ENCODE results near the gene GPI.

DNA sequence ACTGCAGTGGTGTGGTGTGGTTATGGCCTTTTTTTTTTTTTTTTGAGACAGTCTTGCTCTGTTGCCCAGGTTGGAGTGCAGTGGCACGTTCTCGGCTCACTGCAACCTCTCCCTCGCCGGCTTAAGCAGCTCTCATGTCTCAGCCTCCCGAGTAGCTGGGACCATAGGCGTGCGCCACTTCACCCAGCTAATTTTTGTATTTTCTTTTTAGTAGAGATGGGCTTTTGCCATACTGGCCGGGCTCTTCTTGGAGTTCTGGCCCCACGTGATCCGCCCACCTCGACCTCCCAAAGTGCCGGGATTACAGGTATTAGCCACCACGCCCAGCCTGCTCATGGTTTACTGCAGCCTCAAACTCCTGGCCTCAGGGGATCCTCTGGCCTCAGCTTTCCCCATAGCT is 46.2 kb downstream of the GPI start:
- TF ChIP-seq ZNF207 (IDR thresholded peaks at IDR 0.05; ENCODE audit: borderline replicate concordance) = no peak
- TF ChIP-seq, protein P1, sequence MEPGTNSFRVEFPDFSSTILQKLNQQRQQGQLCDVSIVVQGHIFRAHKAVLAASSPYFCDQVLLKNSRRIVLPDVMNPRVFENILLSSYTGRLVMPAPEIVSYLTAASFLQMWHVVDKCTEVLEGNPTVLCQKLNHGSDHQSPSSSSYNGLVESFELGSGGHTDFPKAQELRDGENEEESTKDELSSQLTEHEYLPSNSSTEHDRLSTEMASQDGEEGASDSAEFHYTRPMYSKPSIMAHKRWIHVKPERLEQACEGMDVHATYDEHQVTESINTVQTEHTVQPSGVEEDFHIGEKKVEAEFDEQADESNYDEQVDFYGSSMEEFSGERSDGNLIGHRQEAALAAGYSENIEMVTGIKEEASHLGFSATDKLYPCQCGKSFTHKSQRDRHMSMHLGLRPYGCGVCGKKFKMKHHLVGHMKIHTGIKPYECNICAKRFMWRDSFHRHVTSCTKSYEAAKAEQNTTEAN (CRISPR knock-in tag; conservative IDR thresholded peaks at IDR 0.05) = no peak
- TF ChIP-seq, protein P2, sequence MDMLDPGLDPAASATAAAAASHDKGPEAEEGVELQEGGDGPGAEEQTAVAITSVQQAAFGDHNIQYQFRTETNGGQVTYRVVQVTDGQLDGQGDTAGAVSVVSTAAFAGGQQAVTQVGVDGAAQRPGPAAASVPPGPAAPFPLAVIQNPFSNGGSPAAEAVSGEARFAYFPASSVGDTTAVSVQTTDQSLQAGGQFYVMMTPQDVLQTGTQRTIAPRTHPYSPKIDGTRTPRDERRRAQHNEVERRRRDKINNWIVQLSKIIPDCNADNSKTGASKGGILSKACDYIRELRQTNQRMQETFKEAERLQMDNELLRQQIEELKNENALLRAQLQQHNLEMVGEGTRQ (IDR thresholded peaks at IDR 0.05; ENCODE audit: low read depth, low read length) = no peak
- TF ChIP-seq, protein P2 (CRISPR knock-in tag; IDR thresholded peaks at IDR 0.05; ENCODE audit: borderline replicate concordance) = no peak
- TF ChIP-seq TBX3 (IDR thresholded peaks at IDR 0.05; ENCODE audit: borderline replicate concordance) = no peak
